ENCODE results near the gene CLDN19. TPM values are rescaled to one million over a fixed set of nuclear protein-coding genes. Genes with fewer than 3 reads are reported as not detected.
"Not testable (repeated sequence)": the region's sequence is repeated elsewhere in the genome, so short reads cannot be mapped to it uniquely, and the experiment has no call there.

CLDN19 gene
- total and polyA plus RNA-seq, 4 donors = 0.14 to 5.1 TPM; not detected in 2

GRCh38 chr1:42713293-42713692 is 26.7 kb downstream of the CLDN19 start:
- no peak overlapping the region for H3K27ac ChIP-seq (ENCODE audit: low read depth in 1 of 2, low read length in 2 of 2)
- DNase-seq (ENCODE audit: low spot score) = no peak
- no peaks in the 10 kb centered on the region for H3K9me3 ChIP-seq (ENCODE audit: control insufficient read depth in 4 of 4, low read length in 3 of 4)

GRCh38 chr1:42712808-42713207 is 27.2 kb downstream of the CLDN19 start:
- not testable (repeated sequence) for H3K4me3 ChIP-seq (ENCODE audit: low read depth in 1 of 3, low read length in 3 of 3); H3K4me1 ChIP-seq (ENCODE audit: control insufficient read depth in 4 of 4, insufficient read depth in 4 of 4, low read length in 3 of 4); H3K36me3 ChIP-seq (ENCODE audit: control insufficient read depth in 4 of 4, insufficient read depth in 3 of 4, low read depth in 1 of 4, low read length in 3 of 4); H3K9ac ChIP-seq (ENCODE audit: low read depth in 1 of 2, low read length in 2 of 2); DNase-seq (ENCODE audit: low spot score); H3K27me3 ChIP-seq (ENCODE audit: control insufficient read depth in 4 of 4, insufficient read depth in 4 of 4, low read length in 3 of 4); H3K27ac ChIP-seq (ENCODE audit: low read depth in 1 of 2, low read length in 2 of 2); H3K9me3 ChIP-seq (ENCODE audit: control insufficient read depth in 4 of 4, low read length in 3 of 4)
- TF ChIP-seq HNF4A (conservative IDR thresholded peaks at IDR 0.05) = peak in 1 of 2 donors; percentile 34
- 68% methylated on average over 3 of the region's 3 CpGs for WGBS

More at GRCh38 chr1:42713293-42713692, 26.7 kb downstream of the CLDN19 start:
- Histone ChIP-seq H3K27me3 (ENCODE audit: control insufficient read depth in 4 of 4, insufficient read depth in 4 of 4, low read length in 3 of 4) (no peaks in the 10 kb centered on the region), H3K4me3 (ENCODE audit: low read depth in 1 of 3, low read length in 3 of 3) (no peak overlapping the region), H3K4me1 (ENCODE audit: control insufficient read depth in 4 of 4, insufficient read depth in 4 of 4, low read length in 3 of 4) (peaks cover 0 to 4% (median under 1%) of the 10 kb centered on the region in 4 donors), H3K9ac (ENCODE audit: low read depth in 1 of 2, low read length in 2 of 2) (no peak overlapping the region), H3K36me3 (ENCODE audit: control insufficient read depth in 4 of 4, insufficient read depth in 3 of 4, low read depth in 1 of 4, low read length in 3 of 4) (peaks cover 1 to 8% (median 6%) of the 10 kb centered on the region in 4 donors)
- no peak for TF ChIP-seq HNF4A (conservative IDR thresholded peaks at IDR 0.05)
- TF ChIP-seq RXRA (IDR thresholded peaks at IDR 0.05) = no peak
- TF ChIP-seq MAX (IDR thresholded peaks at IDR 0.05) = no peak
- no peak for TF ChIP-seq FOXA1 (IDR thresholded peaks at IDR 0.05)
- no peak for TF ChIP-seq YY1 (IDR thresholded peaks at IDR 0.05)
- no peak for TF ChIP-seq JUND (IDR thresholded peaks at IDR 0.05)
- no peak for TF ChIP-seq RAD21 (IDR thresholded peaks at IDR 0.05)
- TF ChIP-seq ATF3 (IDR thresholded peaks at IDR 0.05) = no peak
- no peak for TF ChIP-seq ZBTB33 (IDR thresholded peaks at IDR 0.05)
- no peak for TF ChIP-seq SP1 (IDR thresholded peaks at IDR 0.05)
- no peak for TF ChIP-seq HNF4G (IDR thresholded peaks at IDR 0.05)

GRCh38 chr1:42703888-42704464 is 36.1 kb downstream of the CLDN19 start:
- WGBS = 95% methylated on average over 7 of the region's 7 CpGs
- no peaks in the 10 kb centered on the region for H3K27me3 ChIP-seq (ENCODE audit: control insufficient read depth in 4 of 4, insufficient read depth in 4 of 4, low read length in 3 of 4)
- TF ChIP-seq GABPA (IDR thresholded peaks at IDR 0.05 in 1 of 2, conservative IDR thresholded peaks at IDR 0.05 in 1 of 2) = no peak
- no peak for TF ChIP-seq TAF1 (conservative IDR thresholded peaks at IDR 0.05)
- no peak for TF ChIP-seq SP1 (IDR thresholded peaks at IDR 0.05)
- no peak for TF ChIP-seq FOXA1 (IDR thresholded peaks at IDR 0.05)
- TF ChIP-seq ZBTB33 (IDR thresholded peaks at IDR 0.05) = no peak
- H3K36me3 ChIP-seq (ENCODE audit: control insufficient read depth in 4 of 4, insufficient read depth in 3 of 4, low read depth in 1 of 4, low read length in 3 of 4) = peaks cover 7 to 60% (median 49%) of the 10 kb centered on the region in 4 donors
- H3K4me1 ChIP-seq (ENCODE audit: control insufficient read depth in 4 of 4, insufficient read depth in 4 of 4, low read length in 3 of 4) = no peaks in the 10 kb centered on the region
- no peak overlapping the region for H3K27ac ChIP-seq (ENCODE audit: low read depth in 1 of 2, low read length in 2 of 2)
- H3K4me3 ChIP-seq (ENCODE audit: low read depth in 1 of 3, low read length in 3 of 3) = no peak overlapping the region
- no peaks in the 10 kb centered on the region for H3K9me3 ChIP-seq (ENCODE audit: control insufficient read depth in 4 of 4, low read length in 3 of 4)
- no peak for DNase-seq (ENCODE audit: low spot score)
- H3K9ac ChIP-seq (ENCODE audit: low read depth in 1 of 2, low read length in 2 of 2) = no peak overlapping the region

All from liver (tissue), 9 donors.